H9 (cell line): Measurements from ENCODE around the gene CCDC169. TPM values are rescaled to one million over a fixed set of nuclear protein-coding genes. Genes with fewer than 3 reads are reported as not detected.

Experiments
- DNase-seq: peaks from one replicate; pipeline ENCODE4 v3.0.0-alpha.2; 2017
- H2AFZ ChIP-seq: one replicate; pipeline ENCODE4 v1.6.1; 2013; ENCODE audit warnings: mild to moderate bottlenecking, low read length, control low read depth, moderate library complexity
- H2AK5ac ChIP-seq: 2 replicates; pipeline ENCODE4 v1.6.1; 2013; ENCODE audit warnings: low read length, control low read depth, mixed read lengths; ENCODE audit not compliant: insufficient read length
- H2BK120ac ChIP-seq: one replicate; pipeline ENCODE4 v1.6.1; 2013; ENCODE audit warnings: low read depth, mild to moderate bottlenecking, low read length, control low read depth, inconsistent platforms; ENCODE audit not compliant: poor library complexity, severe bottlenecking
- H2BK12ac ChIP-seq: 2 replicates; pipeline ENCODE4 v1.6.1; 2013; ENCODE audit warnings: low read length, control low read depth, mixed read lengths, low read depth; ENCODE audit not compliant: insufficient read length
- H2BK15ac ChIP-seq: 2 replicates; pipeline ENCODE4 v1.6.1; 2013; ENCODE audit warnings: low read depth, low read length, control low read depth
- H2BK20ac ChIP-seq: one replicate; pipeline ENCODE4 v1.6.1; 2013; ENCODE audit warnings: low read depth, mild to moderate bottlenecking, low read length, control low read depth, inconsistent platforms; ENCODE audit not compliant: poor library complexity, severe bottlenecking
- H2BK5ac ChIP-seq: 2 replicates; pipeline ENCODE4 v1.6.1; 2013; ENCODE audit warnings: low read length, control low read depth, mixed read lengths; ENCODE audit not compliant: insufficient read length
- H3K14ac ChIP-seq: 2 replicates; pipeline ENCODE4 v1.6.1; 2013; ENCODE audit warnings: low read length, control low read depth; ENCODE audit not compliant: insufficient read depth
- H3K18ac ChIP-seq: 2 replicates; pipeline ENCODE4 v1.6.1; 2013; ENCODE audit warnings: low read depth, mild to moderate bottlenecking, mixed read lengths, low read length, control low read depth; ENCODE audit not compliant: insufficient read length
- H3K23ac ChIP-seq: 2 replicates; pipeline ENCODE4 v1.6.1; 2013; ENCODE audit warnings: low read length, control low read depth, mixed read lengths, low read depth; ENCODE audit not compliant: insufficient read length
- H3K23me2 ChIP-seq: 2 replicates; pipeline ENCODE4 v1.6.1; 2013; ENCODE audit warnings: low read depth, mild to moderate bottlenecking, mixed read lengths, low read length, control low read depth; ENCODE audit not compliant: insufficient read length, poor library complexity, severe bottlenecking
- H3K27ac ChIP-seq: 2 replicates; pipeline ENCODE4 v1.5.1; 2013; ENCODE audit warnings: low read length, control low read depth, mixed read lengths, low read depth; ENCODE audit not compliant: insufficient read length
- H3K27me3 ChIP-seq: 2 replicates; pipeline ENCODE4 v1.6.1; 2013; ENCODE audit warnings: low read length, control low read depth, inconsistent platforms; ENCODE audit not compliant: insufficient read depth
- H3K4ac ChIP-seq: 2 replicates; pipeline ENCODE4 v1.6.1; 2013; ENCODE audit warnings: low read depth, mild to moderate bottlenecking, control low read depth, inconsistent platforms, low read length, moderate library complexity
- H3K4me1 ChIP-seq: 2 replicates; pipeline ENCODE4 v1.6.1; 2013; ENCODE audit warnings: low read length, control low read depth, inconsistent platforms; ENCODE audit not compliant: insufficient read depth
- H3K4me2 ChIP-seq: 2 replicates; pipeline ENCODE4 v1.6.1; 2013; ENCODE audit warnings: low read length, control low read depth, mixed read lengths; ENCODE audit not compliant: insufficient read length, insufficient read depth
- H3K56ac ChIP-seq: 2 replicates; pipeline ENCODE4 v1.6.1; 2013; ENCODE audit warnings: low read depth, mild to moderate bottlenecking, mixed read lengths, low read length, control low read depth; ENCODE audit not compliant: insufficient read length
- H3K79me1 ChIP-seq: 2 replicates; pipeline ENCODE4 v1.6.1; 2013; ENCODE audit warnings: low read depth, mild to moderate bottlenecking, moderate library complexity, low read length, control low read depth, inconsistent platforms; ENCODE audit not compliant: insufficient read depth, poor library complexity, severe bottlenecking
- H3K79me2 ChIP-seq: 2 replicates; pipeline ENCODE4 v1.6.1; 2013; ENCODE audit warnings: low read length, control low read depth, inconsistent platforms; ENCODE audit not compliant: insufficient read depth
- H3K9ac ChIP-seq: 2 replicates; pipeline ENCODE4 v1.6.1; 2013; ENCODE audit warnings: low read length, control low read depth, mixed read lengths; ENCODE audit not compliant: insufficient read length; ENCODE audit errors: extremely low read depth
- H3K9me3 ChIP-seq: one replicate; pipeline ENCODE4 v1.6.1; 2013; ENCODE audit warnings: low read depth, low read length, inconsistent platforms; ENCODE audit not compliant: control insufficient read depth
- H3T11ph ChIP-seq: one replicate; pipeline ENCODE4 v1.6.1; 2013; ENCODE audit warnings: mild to moderate bottlenecking, low read length, control low read depth, inconsistent platforms
- H4K20me1 ChIP-seq: one replicate; pipeline ENCODE4 v1.6.1; 2013; ENCODE audit not compliant: control insufficient read depth, insufficient read length, insufficient read depth
- H4K5ac ChIP-seq: 2 replicates; pipeline ENCODE4 v1.6.1; 2013; ENCODE audit warnings: low read depth, mild to moderate bottlenecking, mixed read lengths, low read length, control low read depth; ENCODE audit not compliant: insufficient read length
- H4K8ac ChIP-seq: replicated peaks from 2 replicates; pipeline ENCODE4 v1.6.1; 2013; ENCODE audit warnings: low read length, control low read depth, mixed read lengths, low read depth; ENCODE audit not compliant: insufficient read length
- H4K91ac ChIP-seq: 2 replicates; pipeline ENCODE4 v1.6.1; 2013; ENCODE audit warnings: low read depth, mild to moderate bottlenecking, moderate library complexity, mixed read lengths, low read length, control low read depth; ENCODE audit not compliant: insufficient read length
- H3K27ac Mint-ChIP-seq, 3 experiments: 2 replicates in 2 of 3; 3 replicates in 1 of 3; pipeline ENCODE4 v1.8.0; 2020 to 2021; ENCODE audit warnings: mixed read lengths in 3 of 3, mild to moderate bottlenecking in 1 of 3, moderate library complexity in 1 of 3
- H3K27me3 Mint-ChIP-seq: 2 replicates; pipeline ENCODE4 v1.8.0; 2021; ENCODE audit warnings: low read depth, mild to moderate bottlenecking, moderate library complexity, mixed read lengths
- H3K36me3 Mint-ChIP-seq, 3 experiments: 2 replicates in 2 of 3; 3 replicates in 1 of 3; pipeline ENCODE4 v1.8.0; 2020 to 2021; ENCODE audit warnings: low read depth in 3 of 3, mixed read lengths in 3 of 3; ENCODE audit not compliant: insufficient read depth in 1 of 3
- H3K4me1 Mint-ChIP-seq, 2 experiments: 2 replicates each; pipeline ENCODE4 v1.8.0; 2020; ENCODE audit warnings: mixed read lengths in 2 of 2
- H3K4me3 Mint-ChIP-seq, 2 experiments: 2 replicates in 1 of 2; 3 replicates in 1 of 2; pipeline ENCODE4 v1.8.0; 2020 to 2021; ENCODE audit warnings: mild to moderate bottlenecking in 2 of 2, mixed read lengths in 2 of 2, moderate library complexity in 1 of 2
- H3K9me3 Mint-ChIP-seq, 2 experiments: 2 replicates in 1 of 2; 3 replicates in 1 of 2; pipeline ENCODE4 v1.8.0; 2020; ENCODE audit warnings: mild to moderate bottlenecking in 2 of 2, mixed read lengths in 2 of 2, moderate library complexity in 1 of 2
- CTCF ChIP-seq: fragments of 200-600 bp; sonication (generic); conservative IDR thresholded peaks from 3 replicates; pipeline ENCODE4 v1.8.0; 2021; ENCODE audit warnings: antibody characterized with exemption, mild to moderate bottlenecking
- WGBS: extraction: QIAGEN DNeasy Blood & Tissue Kit; methylation state at CpG from one replicate; pipeline ENCODE4 v1.1.7; 2013; ENCODE audit warnings: missing lambda C conversion rate, low lambda C conversion rate, mixed read lengths; ENCODE audit not compliant: insufficient read length; ENCODE audit errors: extremely low coverage; 5-methylcytosine and 5-hydroxymethylcytosine counted together
- total RNA-seq: library from RNA; stranded (reverse); gene quantifications from 2 replicates; pipeline ENCODE4 v1.2.1, GENCODE V29; 2021

Gene CCDC169
- total RNA-seq, 1 experiment from 2014 or later: 19.1 TPM

- Histone ChIP-seq H3K4ac (no peak overlapping the region), H4K20me1 (no peaks in the 10 kb centered on the region), H3K79me2 (no peaks in the 10 kb centered on the region), H4K91ac (no peak overlapping the region), H2BK5ac (no peak overlapping the region), H3K79me1 (no peaks in the 10 kb centered on the region), H2BK120ac (no peak overlapping the region), H2AFZ (no peak overlapping the region), H2BK20ac (no peak overlapping the region), H3K14ac (no peak overlapping the region), H3K23ac (no peak overlapping the region), H3K27ac (no peak overlapping the region), H3K27me3 (no peaks in the 10 kb centered on the region), H3K4me1 (peaks cover 7% of the 10 kb centered on the region; the same call in 1 of the 2 replicates), H2BK12ac (no peak overlapping the region), H2AK5ac (no peak overlapping the region), H3K18ac (no peak overlapping the region), H3T11ph (no peak overlapping the region), H3K4me2 (no peak overlapping the region), H3K56ac (no peak overlapping the region), H2BK15ac (no peak overlapping the region), H4K8ac (no peak overlapping the region), H3K9me3 (no peaks in the 10 kb centered on the region), H4K5ac (no peak overlapping the region), H3K9ac (no peak overlapping the region), H3K23me2 (no peaks in the 10 kb centered on the region)
- H3K27ac Mint-ChIP-seq: no peak overlapping the region; a peak in 2 of 7 replicates
- H3K4me3 Mint-ChIP-seq: no peak overlapping the region
- no peaks in the 10 kb centered on the region for H3K27me3 Mint-ChIP-seq
- peaks cover 2 to 10% of the 10 kb centered on the region in 2 experiments; a peak in 4 of 5 replicates for H3K9me3 Mint-ChIP-seq
- H3K4me1 Mint-ChIP-seq: peaks cover 24 to 29% of the 10 kb centered on the region in 2 experiments
- no peak for TF ChIP-seq CTCF
- peaks cover 0 to 8% (median 7%) of the 10 kb centered on the region in 3 experiments; a peak in 4 of 7 replicates for H3K36me3 Mint-ChIP-seq
- no CpG with 5 or more reads among the region's 4 CpGs for WGBS
- DNase-seq: no peak
These were observed 86.9 kb downstream of the CCDC169 start for GRCh38 chr13:36210738-36211137.
